ENCODE results near the gene HNRNPA0. TPM values are rescaled to one million over a fixed set of nuclear protein-coding genes. Genes with fewer than 3 reads are reported as not detected.

The HNRNPA0 gene
- total RNA-seq, 1 experiment from 2014 or later: 17.4 TPM

- no peak for DNase-seq (ENCODE audit: low read depth)
Observed at GRCh38 chr5:137727623-137728022, 26.5 kb downstream of the HNRNPA0 start.

GRCh38 chr5:137724251-137724650 is 29.9 kb downstream of the HNRNPA0 start:
- no peak for DNase-seq (ENCODE audit: low read depth)

- no peak for DNase-seq (ENCODE audit: low read depth)
Observed at GRCh38 chr5:137718611-137719010, 35.6 kb downstream of the HNRNPA0 start.

- no peak for DNase-seq (ENCODE audit: low read depth)
Observed at GRCh38 chr5:137716337-137716736, 37.8 kb downstream of the HNRNPA0 start.

- DNase-seq (ENCODE audit: low read depth): no peak
Observed at GRCh38 chr5:137715456-137715855, 38.7 kb downstream of the HNRNPA0 start.

GRCh38 chr5:137714946-137715345 is 39.2 kb downstream of the HNRNPA0 start:
- no peak for DNase-seq (ENCODE audit: low read depth)

GRCh38 chr5:137714494-137714893 is 39.7 kb downstream of the HNRNPA0 start:
- DNase-seq (ENCODE audit: low read depth): no peak

GRCh38 chr5:137712139-137712667 is 42.0 kb downstream of the HNRNPA0 start:
- DNase-seq (ENCODE audit: low read depth): no peak

GRCh38 chr5:137710086-137710485 is 44.1 kb downstream of the HNRNPA0 start:
- DNase-seq (ENCODE audit: low read depth): peak; percentile 9

- DNase-seq (ENCODE audit: low read depth): no peak
Observed at GRCh38 chr5:137708796-137709559, 45.2 kb downstream of the HNRNPA0 start.

GRCh38 chr5:137708062-137708461 is 46.1 kb downstream of the HNRNPA0 start:
- DNase-seq (ENCODE audit: low read depth): no peak

- no peak for DNase-seq (ENCODE audit: low read depth)
Observed at GRCh38 chr5:137706841-137707240, 47.3 kb downstream of the HNRNPA0 start.

- no peak for DNase-seq (ENCODE audit: low read depth)
Observed at GRCh38 chr5:137705106-137705505, 49.1 kb downstream of the HNRNPA0 start.

GRCh38 chr5:137703565-137703964 is 50.6 kb downstream of the HNRNPA0 start:
- DNase-seq (ENCODE audit: low read depth): no peak

GRCh38 chr5:137700282-137700680 is 53.9 kb downstream of the HNRNPA0 start:
- DNase-seq (ENCODE audit: low read depth): no peak

GRCh38 chr5:137699336-137700281 is 54.6 kb downstream of the HNRNPA0 start:
- DNase-seq (ENCODE audit: low read depth): no peak

GRCh38 chr5:137696481-137696880 is 57.7 kb downstream of the HNRNPA0 start:
- peak; percentile 27 for DNase-seq (ENCODE audit: low read depth)

GRCh38 chr5:137695651-137696428 is 58.3 kb downstream of the HNRNPA0 start:
- DNase-seq (ENCODE audit: low read depth): no peak

Data from Daoy (cell line).